Measurements from ENCODE around the gene ETS1.

The ETS1 gene

DNA sequence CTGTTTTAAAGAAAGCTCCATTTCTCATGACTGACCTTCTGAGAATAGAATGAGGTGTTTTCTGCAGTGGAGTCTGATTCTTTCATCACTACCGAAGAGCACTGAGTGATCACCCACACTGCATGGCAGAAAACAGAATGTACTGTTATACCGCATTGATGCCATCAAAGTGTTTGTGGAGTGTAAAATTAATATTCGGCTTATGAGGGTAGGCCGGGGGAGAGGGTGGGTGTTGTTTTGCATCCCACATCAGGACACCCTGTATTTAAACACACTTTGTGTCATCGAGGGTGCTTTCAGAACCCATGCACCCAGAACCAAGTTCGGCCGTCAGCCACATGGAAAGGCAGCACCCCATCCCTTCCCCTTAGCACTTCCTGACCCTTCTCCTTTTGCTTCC is 41.3 kb upstream of the ETS1 start:
- DNase-seq (no peak), ATAC-seq (ENCODE audit: insufficient read depth, low read depth) (no peak)
- H3K36me3 ChIP-seq (ENCODE audit: insufficient read depth, low read length), result no peaks in the 10 kb centered on the region
- no peaks in the 10 kb centered on the region for H3K79me2 ChIP-seq (ENCODE audit: insufficient read depth, low read length)
- no peak overlapping the region; the same call in 1 of the 2 replicates for H3K27ac ChIP-seq (ENCODE audit: low read length)
- TF ChIP-seq EZH2 (IDR thresholded peaks at IDR 0.05; ENCODE audit: borderline replicate concordance, low read depth, low read length, severe bottlenecking), result no peak
- TF ChIP-seq, protein P1, sequence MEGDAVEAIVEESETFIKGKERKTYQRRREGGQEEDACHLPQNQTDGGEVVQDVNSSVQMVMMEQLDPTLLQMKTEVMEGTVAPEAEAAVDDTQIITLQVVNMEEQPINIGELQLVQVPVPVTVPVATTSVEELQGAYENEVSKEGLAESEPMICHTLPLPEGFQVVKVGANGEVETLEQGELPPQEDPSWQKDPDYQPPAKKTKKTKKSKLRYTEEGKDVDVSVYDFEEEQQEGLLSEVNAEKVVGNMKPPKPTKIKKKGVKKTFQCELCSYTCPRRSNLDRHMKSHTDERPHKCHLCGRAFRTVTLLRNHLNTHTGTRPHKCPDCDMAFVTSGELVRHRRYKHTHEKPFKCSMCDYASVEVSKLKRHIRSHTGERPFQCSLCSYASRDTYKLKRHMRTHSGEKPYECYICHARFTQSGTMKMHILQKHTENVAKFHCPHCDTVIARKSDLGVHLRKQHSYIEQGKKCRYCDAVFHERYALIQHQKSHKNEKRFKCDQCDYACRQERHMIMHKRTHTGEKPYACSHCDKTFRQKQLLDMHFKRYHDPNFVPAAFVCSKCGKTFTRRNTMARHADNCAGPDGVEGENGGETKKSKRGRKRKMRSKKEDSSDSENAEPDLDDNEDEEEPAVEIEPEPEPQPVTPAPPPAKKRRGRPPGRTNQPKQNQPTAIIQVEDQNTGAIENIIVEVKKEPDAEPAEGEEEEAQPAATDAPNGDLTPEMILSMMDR (IDR thresholded peaks at IDR 0.05; ENCODE audit: borderline replicate concordance, extremely low read depth, low read length, poor library complexity, severe bottlenecking), result no peak
- no peaks in the 10 kb centered on the region for H3K9me3 ChIP-seq (ENCODE audit: insufficient read depth, low read length, severe bottlenecking)
- H3K9ac ChIP-seq (ENCODE audit: low read depth, low read length), result no peak overlapping the region
- H2AFZ ChIP-seq (ENCODE audit: low read depth, low read length), result no peak overlapping the region
- no peak overlapping the region for H3K4me2 ChIP-seq (ENCODE audit: insufficient read depth, low read length)
- no peak overlapping the region for H3K4me3 ChIP-seq (ENCODE audit: low read depth in 1 of 2, low read length in 2 of 2)
- no peaks in the 10 kb centered on the region for H3K27me3 ChIP-seq (ENCODE audit: insufficient read depth, low read length, poor library complexity)
- H3K4me1 ChIP-seq (ENCODE audit: insufficient read depth, low read length), result peaks cover 57% of the 10 kb centered on the region
- no peaks in the 10 kb centered on the region for H4K20me1 ChIP-seq (ENCODE audit: insufficient read depth, low read length)

DNA sequence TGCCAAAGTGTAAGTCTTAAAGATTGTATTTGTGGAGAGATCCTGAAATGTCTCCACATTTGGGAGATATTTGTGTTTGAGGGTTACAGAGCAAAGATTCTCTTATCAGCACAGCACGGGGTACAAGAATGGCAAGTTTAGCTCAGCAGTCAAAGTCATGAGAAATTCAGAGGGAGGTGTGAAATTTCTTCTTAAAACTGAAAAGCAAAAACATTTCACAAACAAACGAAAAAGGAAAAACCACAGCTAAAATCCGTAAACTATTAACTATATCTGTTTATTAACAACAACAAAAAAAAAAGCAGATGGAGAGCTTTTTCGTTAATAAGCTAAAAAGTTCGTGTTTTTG is 40.9 kb upstream of the ETS1 start:
- Histone ChIP-seq H4K20me1 (ENCODE audit: insufficient read depth, low read length) (no peaks in the 10 kb centered on the region), H3K79me2 (ENCODE audit: insufficient read depth, low read length) (no peaks in the 10 kb centered on the region), H3K9ac (ENCODE audit: low read depth, low read length) (no peak overlapping the region), H3K4me1 (ENCODE audit: insufficient read depth, low read length) (peaks cover 57% of the 10 kb centered on the region), H3K9me3 (ENCODE audit: insufficient read depth, low read length, severe bottlenecking) (no peaks in the 10 kb centered on the region), H3K36me3 (ENCODE audit: insufficient read depth, low read length) (no peaks in the 10 kb centered on the region), H3K27me3 (ENCODE audit: insufficient read depth, low read length, poor library complexity) (no peaks in the 10 kb centered on the region), H2AFZ (ENCODE audit: low read depth, low read length) (no peak overlapping the region), H3K4me2 (ENCODE audit: insufficient read depth, low read length) (no peak overlapping the region), H3K4me3 (ENCODE audit: low read depth in 1 of 2, low read length in 2 of 2) (no peak overlapping the region), H3K27ac (ENCODE audit: low read length) (no peak overlapping the region)
- DNase-seq (no peak), ATAC-seq (ENCODE audit: insufficient read depth, low read depth) (no peak)
- TF ChIP-seq EZH2 (IDR thresholded peaks at IDR 0.05; ENCODE audit: borderline replicate concordance, low read depth, low read length, severe bottlenecking), result no peak
- TF ChIP-seq, protein P1 (IDR thresholded peaks at IDR 0.05; ENCODE audit: borderline replicate concordance, extremely low read depth, low read length, poor library complexity, severe bottlenecking), result no peak

- Histone ChIP-seq H3K36me3 (ENCODE audit: insufficient read depth, low read length) (no peaks in the 10 kb centered on the region), H3K79me2 (ENCODE audit: insufficient read depth, low read length) (no peaks in the 10 kb centered on the region), H4K20me1 (ENCODE audit: insufficient read depth, low read length) (no peaks in the 10 kb centered on the region), H3K4me3 (ENCODE audit: low read depth in 1 of 2, low read length in 2 of 2) (no peak overlapping the region), H3K27me3 (ENCODE audit: insufficient read depth, low read length, poor library complexity) (no peaks in the 10 kb centered on the region), H3K4me2 (ENCODE audit: insufficient read depth, low read length) (no peak overlapping the region), H3K9me3 (ENCODE audit: insufficient read depth, low read length, severe bottlenecking) (no peaks in the 10 kb centered on the region), H3K27ac (ENCODE audit: low read length) (no peak overlapping the region; the same call in 1 of the 2 replicates), H2AFZ (ENCODE audit: low read depth, low read length) (no peak overlapping the region), H3K4me1 (ENCODE audit: insufficient read depth, low read length) (peaks cover 57% of the 10 kb centered on the region), H3K9ac (ENCODE audit: low read depth, low read length) (no peak overlapping the region)
- DNase-seq (no peak), ATAC-seq (ENCODE audit: insufficient read depth, low read depth) (no peak)
- TF ChIP-seq, protein P1 (IDR thresholded peaks at IDR 0.05; ENCODE audit: borderline replicate concordance, extremely low read depth, low read length, poor library complexity, severe bottlenecking), result peak; percentile 22
- TF ChIP-seq EZH2 (IDR thresholded peaks at IDR 0.05; ENCODE audit: borderline replicate concordance, low read depth, low read length, severe bottlenecking), result no peak
Measured at GRCh38 chr11:128627666-128628324, 40.4 kb upstream of the ETS1 start.

All from DND-41 (cell line).